NCI-H2171 treated with DMSO at 0.1 percent for 48 hours (cell line): ENCODE measurements around the gene MUC15.
A peak's percentile ranks its signal among the peaks of the same experiment; 100 is the strongest.

ENCODE experiments used
- DNase-seq: peaks from one replicate; lab custom pipeline; 2025; lab: John Stamatoyannopoulos, UW

MUC15 gene

GRCh38 chr11:26571861-26572654 lies at the start of gene MUC15:
TSS of gene MUC15 (minus strand) at chr11:26572263. CDS start at chr11:26567094, 5,169 bp downstream.
- DNase-seq: no peak

- no peak for DNase-seq
These were observed 49.1 kb upstream of the MUC15 start for GRCh38 chr11:26621132-26621531.

- no peak for DNase-seq
These were observed 48.4 kb upstream of the MUC15 start for GRCh38 chr11:26620282-26621045.

- DNase-seq: no peak
These were observed 46.4 kb upstream of the MUC15 start for GRCh38 chr11:26618441-26618840.

GRCh38 chr11:26613759-26614158 lies 41.7 kb upstream of the MUC15 start:
- no peak for DNase-seq

- DNase-seq: no peak
These were observed 36.6 kb upstream of the MUC15 start for GRCh38 chr11:26608507-26609146.

- DNase-seq: no peak
These were observed 35.9 kb upstream of the MUC15 start for GRCh38 chr11:26607725-26608506.

- no peak for DNase-seq
These were observed 27.9 kb upstream of the MUC15 start for GRCh38 chr11:26599876-26600434.

- peak; percentile 76 for DNase-seq
These were observed 27.4 kb upstream of the MUC15 start for GRCh38 chr11:26599425-26599824.

- no peak for DNase-seq
These were observed 25.8 kb upstream of the MUC15 start for GRCh38 chr11:26597899-26598298.

GRCh38 chr11:26597049-26597689 lies 25.1 kb upstream of the MUC15 start:
- DNase-seq: peak; percentile 64

- peak; percentile 77 for DNase-seq
These were observed 23.3 kb upstream of the MUC15 start for GRCh38 chr11:26595207-26595865.

- DNase-seq: no peak
These were observed 21.6 kb upstream of the MUC15 start for GRCh38 chr11:26593691-26594090.

GRCh38 chr11:26587073-26587472 lies 15.0 kb upstream of the MUC15 start:
- DNase-seq: no peak

- no peak for DNase-seq
These were observed 12.8 kb upstream of the MUC15 start for GRCh38 chr11:26584818-26585217.

- DNase-seq: no peak
These were observed 11.5 kb upstream of the MUC15 start for GRCh38 chr11:26583550-26583949.

- DNase-seq: no peak
These were observed 8.9 kb upstream of the MUC15 start for GRCh38 chr11:26580929-26581328.

GRCh38 chr11:26579683-26580082 lies 7.6 kb upstream of the MUC15 start:
- no peak for DNase-seq

- DNase-seq: no peak
These were observed 7.1 kb upstream of the MUC15 start for GRCh38 chr11:26578998-26579661.

GRCh38 chr11:26575946-26576345 lies 3.9 kb upstream of the MUC15 start:
- no peak for DNase-seq
